Heart left ventricle (tissue), 16 donors: ENCODE data around the gene ACD. TPM values are rescaled to one million over a fixed set of nuclear protein-coding genes. Genes with fewer than 3 reads are reported as not detected.

ENCODE experiments used
- ATAC-seq, 4 donors: fragments of 200-7000 bp; cut with Tn5 transposase; one replicate each; pipeline ENCODE4 v1.9.1; 2020 to 2022; ENCODE audit warnings: moderate library complexity in 4 of 4, mild to moderate bottlenecking in 3 of 4, moderate number of reproducible peaks in 1 of 4
- DNase-seq, 5 donors: peaks; one replicate each; pipeline ENCODE4 v3.0.0-alpha.2; 2020
- H3K27ac ChIP-seq, 12 donors: fragments of 200-600 bp; sonication (generic) in 4 of 12; one replicate each; pipeline versions ENCODE4 v1.5.0 to v1.8.0; 2016 to 2022; ENCODE audit warnings: mild to moderate bottlenecking in 2 of 12
- H3K27me3 ChIP-seq, 9 donors: fragments of 200-600 bp; sonication (generic) in 2 of 9; one replicate each; pipeline versions ENCODE4 v1.5.1 to v1.8.0; 2016 to 2022; ENCODE audit warnings: mild to moderate bottlenecking in 3 of 9
- H3K36me3 ChIP-seq, 9 donors: fragments of 200-600 bp; sonication (generic) in 2 of 9; one replicate each; pipeline versions ENCODE4 v1.5.0 to v1.8.0; 2018 to 2022; ENCODE audit warnings: mild to moderate bottlenecking in 2 of 9
- H3K4me1 ChIP-seq, 12 donors: fragments of 200-600 bp; sonication (generic) in 4 of 12; one replicate each; pipeline versions ENCODE4 v1.5.0 to v1.8.0; 2016 to 2022; ENCODE audit warnings: mild to moderate bottlenecking in 3 of 12
- H3K4me3 ChIP-seq, 12 donors: fragments of 200-600 bp; sonication (generic) in 4 of 12; one replicate each; pipeline versions ENCODE4 v1.5.0 to v1.8.0; 2017 to 2022; ENCODE audit warnings: mild to moderate bottlenecking in 9 of 12, moderate library complexity in 4 of 12
- H3K9me3 ChIP-seq, 12 donors: fragments of 200-600 bp; sonication (generic) in 4 of 12; one replicate each; pipeline versions ENCODE4 v1.5.0 to v1.8.0; 2016 to 2022; ENCODE audit warnings: mild to moderate bottlenecking in 1 of 12
- CTCF ChIP-seq, 12 donors: fragments of 200-600 bp; sonication (generic) in 4 of 12; IDR thresholded peaks; one replicate each; pipeline versions ENCODE4 v1.5.0 to v1.8.0; 2018 to 2022; ENCODE audit warnings: antibody characterized with exemption in 12 of 12, mild to moderate bottlenecking in 5 of 12
- POLR2A ChIP-seq, 2 donors: fragments of 450-650 bp; IDR thresholded peaks; one replicate each; pipeline ENCODE4 v1.6.1; 2017; ENCODE audit warnings: antibody characterized with exemption in 2 of 2, mild to moderate bottlenecking in 2 of 2, moderate library complexity in 2 of 2
- WGBS, 4 donors: extraction: QIAGEN DNeasy Blood & Tissue Kit in 2 of 4; methylation state at CpG; one replicate each; pipeline versions ENCODE4 v1.1.5 to v1.1.7; 2013 to 2018; 5-methylcytosine and 5-hydroxymethylcytosine counted together
- intact Hi-C, 10 donors: fragments of 100-400 bp; cut with DNase I; formaldehyde crosslinking; loops; one replicate each; pipeline versions ENCODE4 v1.11.1 to v1.14.2; 2022
- polyA plus RNA-seq, 2 donors: library from polyadenylated mRNA; stranded (reverse); fragments of 200-250 nt; gene quantifications; one replicate each; pipeline ENCODE4 v1.2.3, GENCODE V29; 2013
- total RNA-seq, 9 donors: library from RNA; depleted of rRNA in 2 of 9; stranded (reverse); fragments of >200 nt in 2 of 9; fragmentation: NEBNext Ultra II Directional in 3 of 9; extraction: Animal tissue kit (Norgen Biotek cat#: 25700) in 3 of 9; gene quantifications; one replicate each; pipeline versions ENCODE4 v1.1.0 to v1.2.4, GENCODE V29; 2016 to 2023
- donor health status: ischemic (EF 13 %, LVEDD 7.1; RV severe dilation, severe dysfunction).
- donor health status: healthy with polysubstance abuse.
- donor health status: DM: no; HTN: yes; CAD: no.
- donor health status: DM: no; HTN: no; CAD: no.
- donor health status: ischemic (EF 25% LVEDD 6.9; RV normal size, moderate dysfunction).
- donor health status: ischemic (EF 25% LVEDD 5.7; RV mildly dilated, moderate dysfunction).
- donor health status: healthy.
- donor health status: DM: yes; HTN: yes; CAD: no.
- donor health status: ischemic (EF 35%, LVEDD 5.7; RV mildly dilated, moderate dysfunction).
- donor health status: nonischemic (EF 11% LVEDD 7.7; RV severe dilation, severe dysfunction).
- donor health status: DM: yes; HTN: yes; CAD: no.
- donor health status: PGD.
- donor health status: ischemic (EF 29% LVEDD 5.4; RV normal size, mild dysfunction).
- donor health status: nonischemic (EF 23%, LVEDD 6.1; RV moderate dilation, normal function).

ACD gene
- total and polyA plus RNA-seq, 11 donors: 6.2 to 19.9 (median 9.5) TPM

DNA sequence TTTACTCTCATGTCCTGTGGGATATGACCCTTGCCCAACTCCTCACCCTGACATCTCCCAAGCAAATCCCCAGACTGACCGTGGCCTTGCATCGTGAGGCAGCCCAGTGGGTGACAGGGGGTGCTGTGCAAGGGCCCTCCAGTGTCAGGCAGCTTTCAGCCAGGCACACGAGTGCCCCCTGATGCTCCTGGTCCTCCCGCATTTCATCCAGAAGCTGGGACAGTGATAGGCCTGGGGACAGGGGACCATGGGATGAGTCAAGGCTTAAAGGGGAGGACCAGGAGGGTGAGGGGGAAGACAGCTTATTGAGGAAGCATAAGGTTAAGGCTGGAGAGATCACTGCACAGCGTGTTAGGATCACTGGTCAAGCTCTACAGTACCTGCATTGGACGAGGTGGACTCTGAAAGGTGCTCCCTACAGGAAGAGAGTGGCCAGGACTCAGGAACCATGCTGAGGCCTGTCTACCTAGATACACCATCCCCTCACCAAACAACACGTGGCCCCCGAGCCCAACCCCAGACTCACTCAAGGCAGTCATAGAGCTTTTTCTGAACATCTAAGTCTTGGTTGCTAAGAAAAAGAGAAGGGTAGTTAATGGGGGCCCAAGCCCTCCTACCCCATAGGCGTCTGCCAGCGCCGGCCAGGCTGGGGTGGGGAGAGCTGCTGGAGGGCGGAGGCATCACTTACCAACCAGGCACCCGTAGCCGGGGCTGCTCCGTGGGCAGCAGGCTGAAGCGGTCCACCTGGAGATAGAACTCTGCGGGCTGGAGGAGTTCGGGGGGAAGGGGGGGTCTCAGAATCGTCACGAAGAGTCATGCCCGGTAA, 998 bp downstream of the ACD start:
- no peak for DNase-seq
- H3K27ac ChIP-seq: peak overlapping the region in 2 of 12 donors; percentile 89 to 94

GRCh38 chr16:67657751-67658518, 2.1 kb downstream of the ACD start:
- H3K27ac ChIP-seq: no peak overlapping the region
- peaks cover 0 to 23% (median 0%) of the 10 kb centered on the region in 9 donors for H3K36me3 ChIP-seq
- no peak overlapping the region for H3K4me3 ChIP-seq
- no peaks in the 10 kb centered on the region for H3K9me3 ChIP-seq
- TF ChIP-seq POLR2A (IDR thresholded peaks at IDR 0.05) (no peak), CTCF (IDR thresholded peaks at IDR 0.05) (no peak)
- WGBS, 4 donors: 94 to 97% (median 96%) methylated on average over 16 to 18 of the region's 18 CpGs
- peaks cover 0 to 33% (median 27%) of the 10 kb centered on the region in 12 donors for H3K4me1 ChIP-seq
- peaks cover 13 to 30% (median 20%) of the 10 kb centered on the region in 9 donors for H3K27me3 ChIP-seq
- DNase-seq (no peak), ATAC-seq (no peak)
- intact Hi-C loops: no loop called here

More for the DNA sequence above, 998 bp downstream of the ACD start:
- TF ChIP-seq POLR2A (IDR thresholded peaks at IDR 0.05): no peak
- TF ChIP-seq CTCF (IDR thresholded peaks at IDR 0.05): no peak
- intact Hi-C loops: no loop called here
- Histone ChIP-seq H3K36me3 (peaks cover 0 to 23% (median 0%) of the 10 kb centered on the region in 9 donors), H3K27me3 (peaks cover 6 to 18% (median 11%) of the 10 kb centered on the region in 9 donors), H3K9me3 (no peaks in the 10 kb centered on the region), H3K4me3 (peak overlapping the region; percentile 73 to 97 (median 82)), H3K4me1 (peaks cover 0 to 22% (median 18%) of the 10 kb centered on the region in 12 donors)
- WGBS, 4 donors: 30 to 42% (median 38%) methylated on average over 15 to 21 of the region's 21 CpGs
- ATAC-seq: no peak

DNA sequence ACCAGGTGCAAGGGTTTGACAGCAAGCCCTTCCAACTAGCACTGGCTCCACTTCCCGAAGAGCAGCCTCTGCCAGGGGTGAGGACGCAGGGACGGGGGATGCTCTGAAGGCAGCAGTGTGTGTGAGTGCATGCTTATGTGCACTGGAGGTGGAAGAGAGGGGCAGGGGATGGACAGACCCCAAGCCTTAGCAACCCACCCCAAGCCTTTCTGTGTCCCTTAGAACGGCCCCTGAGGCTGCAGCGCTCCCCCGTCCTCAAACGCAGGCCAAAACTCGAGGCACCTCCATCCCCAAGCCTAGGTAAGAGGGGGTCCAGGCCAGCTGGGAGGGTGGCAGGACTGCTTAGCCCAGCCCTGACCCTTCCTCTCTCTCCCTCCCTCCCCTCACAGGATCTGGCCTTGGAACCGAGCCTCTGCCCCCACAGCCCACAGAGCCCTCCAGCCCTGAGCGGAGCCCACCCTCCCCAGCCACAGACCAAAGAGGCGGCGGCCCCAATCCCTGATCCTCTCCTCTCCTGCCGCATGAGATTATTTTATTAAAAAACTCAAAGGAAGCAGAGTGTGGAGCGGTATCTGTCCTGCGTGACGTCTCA, 2.9 kb downstream of the ACD start:
- peaks cover 18 to 38% (median 25%) of the 10 kb centered on the region in 9 donors for H3K27me3 ChIP-seq
- 86 to 97% (median 94%) methylated on average over 11 to 16 of the region's 16 CpGs for WGBS, 4 donors
- peaks cover 0 to 39% (median 28%) of the 10 kb centered on the region in 12 donors for H3K4me1 ChIP-seq
- no peaks in the 10 kb centered on the region for H3K9me3 ChIP-seq
- TF ChIP-seq CTCF (IDR thresholded peaks at IDR 0.05) (no peak), POLR2A (IDR thresholded peaks at IDR 0.05) (no peak)
- H3K4me3 ChIP-seq: no peak overlapping the region
- no peak for DNase-seq
- no peak for ATAC-seq
- H3K27ac ChIP-seq: no peak overlapping the region
- intact Hi-C loops: no loop called here
- peaks cover 0 to 23% (median 0%) of the 10 kb centered on the region in 9 donors for H3K36me3 ChIP-seq
